ENCODE data around the gene KDM6A. TPM values are rescaled to one million over a fixed set of nuclear protein-coding genes. Genes with fewer than 3 reads are reported as not detected.

Gene KDM6A
- total RNA-seq, 1 donor, result 20.3 TPM

DNA sequence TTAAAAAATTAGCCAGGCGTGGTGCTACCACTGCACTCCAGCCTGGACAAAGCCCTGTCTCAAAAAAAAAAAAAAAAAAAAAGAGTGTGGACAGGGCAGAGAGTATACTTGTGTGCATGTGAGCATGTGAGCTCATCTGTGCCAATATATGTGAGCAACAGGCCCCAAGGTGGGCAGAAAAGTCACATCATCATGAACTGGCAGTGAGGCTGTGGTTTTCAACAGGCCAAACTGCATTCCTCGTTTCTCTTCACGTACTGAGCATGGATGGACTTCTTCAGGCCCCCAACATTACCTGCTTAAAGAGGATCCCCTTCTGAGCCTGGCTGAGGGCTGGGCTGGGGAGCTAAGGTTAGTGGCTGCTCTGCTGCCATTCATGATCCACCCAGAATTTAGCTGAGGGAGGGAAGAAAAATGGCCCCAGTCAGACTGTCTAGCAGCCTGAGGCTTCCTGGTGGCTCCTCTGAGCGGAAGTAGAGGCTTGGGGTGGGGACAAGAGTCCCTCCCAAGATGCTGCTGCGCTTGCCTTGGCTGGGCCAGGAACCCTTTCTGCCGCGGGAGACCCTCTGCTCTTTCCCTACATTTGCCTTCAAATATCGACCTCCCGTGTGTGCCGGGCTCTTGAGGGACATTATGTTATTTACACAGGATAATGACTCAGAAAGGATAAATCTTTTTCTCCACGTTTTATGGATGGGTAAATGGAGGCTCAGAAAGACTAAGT, 272.7 kb downstream of the KDM6A start:
- Histone ChIP-seq H3K36me3 (ENCODE audit: insufficient read depth, low read length) (no peaks in the 10 kb centered on the region), H3K9me3 (ENCODE audit: low read depth, low read length) (no peaks in the 10 kb centered on the region), H3K27ac (ENCODE audit: low read depth, low read length) (no peak overlapping the region), H3K4me2 (ENCODE audit: insufficient read depth, low read length) (no peak overlapping the region), H4K20me1 (ENCODE audit: insufficient read depth, low read length) (no peaks in the 10 kb centered on the region), H3K4me1 (ENCODE audit: insufficient read depth, low read length) (no peaks in the 10 kb centered on the region), H3K4me3 (ENCODE audit: insufficient read depth, low read length) (no peak overlapping the region), H2AFZ (ENCODE audit: low read length) (no peak overlapping the region), H3K27me3 (ENCODE audit: insufficient read depth, low read length) (peaks cover 11% of the 10 kb centered on the region), H3K79me2 (ENCODE audit: insufficient read depth, low read length) (no peaks in the 10 kb centered on the region)
- DNase-seq (ENCODE audit: insufficient read length, low spot score, missing footprints), result no peak
- TF ChIP-seq CTCF (IDR thresholded peaks at IDR 0.05; ENCODE audit: extremely low read depth, low read depth, low read length), result no peak

DNA sequence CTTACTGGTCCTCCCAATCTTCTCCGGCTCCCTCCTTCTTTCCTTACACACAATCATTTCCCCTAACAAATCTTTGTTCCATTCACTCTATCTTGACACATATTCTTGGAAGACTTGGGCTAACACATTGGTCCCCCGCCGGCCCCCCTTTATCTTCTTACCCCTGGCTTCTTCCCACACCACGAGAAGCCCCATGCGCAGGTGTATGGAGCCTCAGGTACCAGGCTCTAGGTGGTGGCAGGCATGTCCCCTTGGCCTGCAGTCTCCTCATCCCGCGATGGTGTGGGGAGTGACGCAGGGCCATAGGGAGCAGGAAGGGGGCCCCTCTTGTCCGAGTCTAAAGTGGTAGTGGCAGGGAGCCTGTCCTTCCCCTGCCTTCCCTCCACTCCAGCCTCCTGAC, 277.8 kb downstream of the KDM6A start:
- no peak for TF ChIP-seq CTCF (IDR thresholded peaks at IDR 0.05; ENCODE audit: extremely low read depth, low read depth, low read length)
- peaks cover 5% of the 10 kb centered on the region for H3K4me1 ChIP-seq (ENCODE audit: insufficient read depth, low read length)
- no peak overlapping the region for H3K4me2 ChIP-seq (ENCODE audit: insufficient read depth, low read length)
- DNase-seq (ENCODE audit: insufficient read length, low spot score, missing footprints), result no peak
- no peak overlapping the region for H3K27ac ChIP-seq (ENCODE audit: low read depth, low read length)
- H3K36me3 ChIP-seq (ENCODE audit: insufficient read depth, low read length), result no peaks in the 10 kb centered on the region
- no peak overlapping the region for H3K4me3 ChIP-seq (ENCODE audit: insufficient read depth, low read length)
- H3K79me2 ChIP-seq (ENCODE audit: insufficient read depth, low read length), result no peaks in the 10 kb centered on the region
- H3K27me3 ChIP-seq (ENCODE audit: insufficient read depth, low read length), result peaks cover 9% of the 10 kb centered on the region
- H2AFZ ChIP-seq (ENCODE audit: low read length), result no peak overlapping the region
- H4K20me1 ChIP-seq (ENCODE audit: insufficient read depth, low read length), result no peaks in the 10 kb centered on the region
- H3K9me3 ChIP-seq (ENCODE audit: low read depth, low read length), result no peaks in the 10 kb centered on the region

- Histone ChIP-seq H3K27me3 (ENCODE audit: insufficient read depth, low read length) (peaks cover 9% of the 10 kb centered on the region), H3K4me3 (ENCODE audit: insufficient read depth, low read length) (no peak overlapping the region), H3K4me1 (ENCODE audit: insufficient read depth, low read length) (peaks cover 5% of the 10 kb centered on the region), H3K9me3 (ENCODE audit: low read depth, low read length) (no peaks in the 10 kb centered on the region), H2AFZ (ENCODE audit: low read length) (no peak overlapping the region), H3K27ac (ENCODE audit: low read depth, low read length) (no peak overlapping the region), H4K20me1 (ENCODE audit: insufficient read depth, low read length) (no peaks in the 10 kb centered on the region), H3K79me2 (ENCODE audit: insufficient read depth, low read length) (no peaks in the 10 kb centered on the region), H3K36me3 (ENCODE audit: insufficient read depth, low read length) (no peaks in the 10 kb centered on the region), H3K4me2 (ENCODE audit: insufficient read depth, low read length) (no peak overlapping the region)
- DNase-seq (ENCODE audit: insufficient read length, low spot score, missing footprints), result no peak
- TF ChIP-seq CTCF (IDR thresholded peaks at IDR 0.05; ENCODE audit: extremely low read depth, low read depth, low read length), result no peak
Observed at GRCh38 chrX:45154033-45154360, 281.0 kb downstream of the KDM6A start.

GRCh38 chrX:45154462-45154861, 281.5 kb downstream of the KDM6A start:
- H3K9me3 ChIP-seq (ENCODE audit: low read depth, low read length), result no peaks in the 10 kb centered on the region
- no peak overlapping the region for H2AFZ ChIP-seq (ENCODE audit: low read length)
- H3K36me3 ChIP-seq (ENCODE audit: insufficient read depth, low read length), result no peaks in the 10 kb centered on the region
- H3K4me1 ChIP-seq (ENCODE audit: insufficient read depth, low read length), result peaks cover 5% of the 10 kb centered on the region
- no peak overlapping the region for H3K27ac ChIP-seq (ENCODE audit: low read depth, low read length)
- no peaks in the 10 kb centered on the region for H3K79me2 ChIP-seq (ENCODE audit: insufficient read depth, low read length)
- H3K27me3 ChIP-seq (ENCODE audit: insufficient read depth, low read length), result peaks cover 9% of the 10 kb centered on the region
- H3K4me2 ChIP-seq (ENCODE audit: insufficient read depth, low read length), result no peak overlapping the region
- no peak for TF ChIP-seq CTCF (IDR thresholded peaks at IDR 0.05; ENCODE audit: extremely low read depth, low read depth, low read length)
- DNase-seq (ENCODE audit: insufficient read length, low spot score, missing footprints), result no peak
- no peaks in the 10 kb centered on the region for H4K20me1 ChIP-seq (ENCODE audit: insufficient read depth, low read length)
- no peak overlapping the region for H3K4me3 ChIP-seq (ENCODE audit: insufficient read depth, low read length)
